Spleen (tissue), 7 donors: ENCODE data around the gene KCNJ2.

ENCODE experiments used
- CTCF ChIP-seq, 11 experiments: fragments of 200-600 bp in 7 of 11; fragments of 450-650 bp in 4 of 11; sonication (generic) in 4 of 11; IDR thresholded peaks in 8 of 11; conservative IDR thresholded peaks in 3 of 11; 1 replicate in 7 of 11; 2 replicates in 4 of 11; pipeline versions ENCODE4 v1.4.0 to v1.8.0; 2016 to 2021; ENCODE audit warnings: antibody characterized with exemption in 11 of 11, inconsistent platforms in 4 of 11, mild to moderate bottlenecking in 1 of 11
- POLR2A ChIP-seq, 3 donors: fragments of 450-650 bp; IDR thresholded peaks; one replicate each; pipeline ENCODE4 v1.5.1; 2017; ENCODE audit warnings: antibody characterized with exemption in 3 of 3, mild to moderate bottlenecking in 1 of 3
- donor health status: DM: no; HTN: no; CAD: no; lungs with moderate emphysema.
- donor health status: DM: no; HTN: no; CAD: no.
- donor health status: DM: no; HTN: no; CAD: no.

- TF ChIP-seq POLR2A (IDR thresholded peaks at IDR 0.05) (no peak), CTCF (IDR thresholded peaks at IDR 0.05 in 8 of 11, conservative IDR thresholded peaks at IDR 0.05 in 3 of 11) (no peak)
These were observed 1.8 kb downstream of the KCNJ2 start for GRCh38 chr17:70171159-70171558.
